GM23248 (cell line): ENCODE results near the gene NFIX. TPM values are rescaled to one million over a fixed set of nuclear protein-coding genes. Genes with fewer than 3 reads are reported as not detected.
A peak's percentile ranks its signal among the peaks of the same experiment; 100 is the strongest.

ENCODE experiments used
- DNase-seq: peaks from one replicate; pipeline ENCODE4 v3.0.0-alpha.2; 2015
- H2AFZ ChIP-seq: fragments of 200-600 bp; sonication (generic); 2 replicates; pipeline ENCODE4 v1.6.1; 2016; ENCODE audit warnings: antibody characterized with exemption
- H3F3A ChIP-seq: fragments of 200-600 bp; sonication (generic); 2 replicates; pipeline ENCODE4 v1.6.1; 2016; ENCODE audit warnings: mild to moderate bottlenecking, antibody characterized with exemption, mixed run types; ENCODE audit not compliant: insufficient read depth
- H3K27ac ChIP-seq: fragments of 200-600 bp; sonication (generic); 2 replicates; pipeline ENCODE4 v1.5.1; 2016; ENCODE audit warnings: mild to moderate bottlenecking
- H3K27me3 ChIP-seq: fragments of 200-600 bp; sonication (generic); replicated peaks from 2 replicates; pipeline ENCODE4 v1.6.1; 2016; ENCODE audit warnings: mild to moderate bottlenecking; ENCODE audit not compliant: insufficient read depth
- H3K36me3 ChIP-seq: fragments of 200-600 bp; sonication (generic); 2 replicates; pipeline ENCODE4 v1.6.1; 2016; ENCODE audit warnings: low read depth, mild to moderate bottlenecking
- H3K4me1 ChIP-seq: fragments of 200-600 bp; sonication (generic); 2 replicates; pipeline ENCODE4 v1.6.1; 2016; ENCODE audit warnings: mild to moderate bottlenecking; ENCODE audit not compliant: insufficient read depth
- H3K4me2 ChIP-seq: fragments of 200-600 bp; sonication (generic); one replicate; pipeline ENCODE4 v1.6.1; 2016; ENCODE audit warnings: mild to moderate bottlenecking; ENCODE audit not compliant: unreplicated experiment
- H3K4me3 ChIP-seq: fragments of 200-600 bp; sonication (generic); 2 replicates; pipeline ENCODE4 v1.5.1; 2016; ENCODE audit warnings: mild to moderate bottlenecking
- H3K79me2 ChIP-seq: fragments of 200-600 bp; sonication (generic); 2 replicates; pipeline ENCODE4 v1.6.1; 2016; ENCODE audit warnings: mild to moderate bottlenecking; ENCODE audit not compliant: insufficient read depth
- H3K9ac ChIP-seq: fragments of 200-600 bp; sonication (generic); 2 replicates; pipeline ENCODE4 v1.6.1; 2016; ENCODE audit warnings: mild to moderate bottlenecking
- H3K9me2 ChIP-seq: fragments of 200-600 bp; sonication (generic); 2 replicates; pipeline ENCODE4 v1.6.1; 2016; ENCODE audit warnings: mixed run types, mild to moderate bottlenecking, moderate library complexity; ENCODE audit not compliant: insufficient read depth
- H3K9me3 ChIP-seq: fragments of 200-600 bp; sonication (generic); one replicate; pipeline ENCODE4 v1.6.1; 2017; ENCODE audit warnings: low read depth
- H4K20me1 ChIP-seq: fragments of 200-600 bp; sonication (generic); 2 replicates; pipeline ENCODE4 v1.6.0; 2016; ENCODE audit not compliant: insufficient read depth
- EZH2 ChIP-seq: fragments of 200-600 bp; sonication (generic); IDR thresholded peaks from 2 replicates; pipeline ENCODE4 v1.6.1; 2018; ENCODE audit warnings: antibody characterized with exemption, mild to moderate bottlenecking; ENCODE audit not compliant: insufficient read depth, poor library complexity, severe bottlenecking
- EZH2phosphoT487 ChIP-seq: fragments of 200-600 bp; sonication (generic); IDR thresholded peaks from 2 replicates; pipeline ENCODE4 v1.6.1; 2018; ENCODE audit warnings: antibody characterized with exemption, moderate library complexity, mild to moderate bottlenecking, low read depth; ENCODE audit not compliant: insufficient read depth
- WGBS, 2 experiments: methylation state at CpG; one replicate each; pipeline ENCODE4 v1.1.6; 2015 to 2017; ENCODE audit warnings: low lambda C conversion rate in 2 of 2, low coverage in 1 of 2; ENCODE audit errors: missing lambda C conversion rate in 2 of 2; 5-methylcytosine and 5-hydroxymethylcytosine counted together
- in situ Hi-C: fragments of 300-500 bp; cut with MboI; formaldehyde crosslinking; loops from 2 replicates; pipeline ENCODE4 v1.15.0; 2020
- polyA plus RNA-seq: library from polyadenylated mRNA; unstranded; fragments of >200 nt; fragmentation: Nextera tagmentation; extraction: Ambion mirVana; gene quantifications from 2 replicates; pipeline ENCODE4 v1.2.1, GENCODE V29; 2016
- total RNA-seq: library from RNA; depleted of rRNA; stranded (reverse); fragments of >200 nt; shearing (Covaris generic); gene quantifications from 2 replicates; pipeline ENCODE4 v1.2.3, GENCODE V29; 2014

NFIX gene
- total and polyA plus RNA-seq, 2 experiments from 2014 or later, result 60.8 to 71.0 TPM

DNA sequence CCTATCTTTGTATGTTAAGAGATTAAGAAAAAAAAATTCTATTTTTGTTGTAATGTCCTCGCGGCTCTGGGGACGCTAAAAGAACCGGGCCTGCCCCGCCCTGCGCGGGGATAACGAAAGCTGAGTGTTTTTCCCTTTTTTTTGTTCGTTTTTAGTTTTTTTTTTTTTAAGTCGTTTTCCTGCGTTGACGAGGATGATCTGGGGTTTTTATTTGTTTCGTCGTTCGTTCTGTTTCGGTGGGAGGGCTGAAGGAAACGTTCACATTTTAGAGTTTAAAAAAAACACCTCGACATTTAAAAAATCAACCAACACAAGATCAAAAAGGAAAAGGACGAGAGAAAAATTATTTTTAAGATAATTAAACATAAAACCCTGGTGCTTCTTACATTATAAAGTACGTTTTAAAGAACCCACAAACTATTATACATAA is 101.8 kb downstream of the NFIX start:
- Histone ChIP-seq H3K79me2 (peaks cover 17% of the 10 kb centered on the region), H3K27me3 (no peaks in the 10 kb centered on the region), H3K27ac (no peak overlapping the region), H3K36me3 (peaks cover 3% of the 10 kb centered on the region; the same call in 1 of the 2 replicates), H3K4me2 (peak overlapping the region; percentile 19), H3K4me1 (peaks cover 12% of the 10 kb centered on the region), H3F3A (peaks cover 21% of the 10 kb centered on the region), H3K9me3 (no peaks in the 10 kb centered on the region), H3K4me3 (no peak overlapping the region), H2AFZ (no peak overlapping the region), H3K9me2 (no peaks in the 10 kb centered on the region), H4K20me1 (no peaks in the 10 kb centered on the region), H3K9ac (peak overlapping the region; percentile 36)
- in situ Hi-C loops, result loop anchor here (10.0 kb wide), 1 partner anchor 112 kb away; no protein-coding TSS in a partner anchor
- TF ChIP-seq EZH2, result no peak
- TF ChIP-seq EZH2phosphoT487, result no peak
- no peak for DNase-seq
- 28 to 37% methylated on average over 20 of the region's 20 CpGs for WGBS, 2 experiments

- Histone ChIP-seq H3K27me3 (no peaks in the 10 kb centered on the region), H3F3A (peaks cover 17% of the 10 kb centered on the region), H3K79me2 (peaks cover 17% of the 10 kb centered on the region), H3K4me1 (peaks cover 7% of the 10 kb centered on the region), H4K20me1 (no peaks in the 10 kb centered on the region), H2AFZ (no peak overlapping the region), H3K36me3 (peaks cover 3% of the 10 kb centered on the region; the same call in 1 of the 2 replicates), H3K27ac (no peak overlapping the region), H3K4me3 (no peak overlapping the region), H3K9me3 (no peaks in the 10 kb centered on the region), H3K4me2 (peak overlapping the region; percentile 19), H3K9ac (peak overlapping the region; percentile 36), H3K9me2 (no peaks in the 10 kb centered on the region)
- TF ChIP-seq EZH2phosphoT487, result no peak
- 13 to 27% methylated on average over 11 to 69 of the region's 69 CpGs for WGBS, 2 experiments
- peak; percentile 73 for DNase-seq
- in situ Hi-C loops, result loop anchor here (10.0 kb wide), 1 partner anchor 113 kb away; no protein-coding TSS in a partner anchor
Measured at GRCh38 chr19:13097463-13098258, 102.4 kb downstream of the NFIX start.

DNA sequence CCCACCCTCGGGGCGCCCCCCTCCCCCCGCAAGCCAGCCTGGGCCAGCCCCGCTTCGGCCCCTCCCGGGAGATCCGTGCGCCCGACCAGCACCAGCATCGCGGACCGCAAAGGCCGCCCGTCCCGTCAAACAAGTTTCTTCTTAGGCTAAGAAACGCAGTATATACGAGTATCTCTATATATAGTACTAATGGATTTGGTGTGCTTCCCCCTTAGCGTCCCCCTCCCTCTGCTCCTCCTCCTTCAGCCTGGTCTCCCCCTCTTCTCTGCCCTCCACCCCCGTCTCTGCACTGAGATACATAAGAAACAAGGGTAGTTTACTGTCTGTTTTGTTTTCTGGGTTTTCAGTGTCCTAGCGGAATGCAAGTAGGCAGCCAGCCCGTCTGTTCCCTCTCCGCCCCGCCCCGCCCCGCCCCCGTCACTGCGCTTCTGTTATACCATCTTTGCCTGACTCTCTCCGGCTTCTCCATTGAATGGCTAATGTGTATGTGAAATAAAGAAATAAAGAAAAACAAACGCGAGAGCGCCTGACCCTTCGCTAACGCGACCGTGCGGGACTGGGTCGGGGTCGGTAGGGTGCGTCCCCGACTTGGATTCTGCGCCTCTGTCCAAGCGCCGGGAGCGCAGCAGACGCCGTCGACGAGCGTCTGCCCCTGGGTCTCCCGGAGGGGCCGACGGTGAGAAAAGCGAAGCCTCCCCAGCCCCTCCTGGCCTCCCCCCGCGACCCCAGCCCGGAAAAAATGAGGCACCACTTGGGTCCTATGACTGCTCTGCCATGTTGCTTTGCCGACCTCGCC is 103.2 kb downstream of the NFIX start:
- Histone ChIP-seq H3K4me1 (peaks cover 7% of the 10 kb centered on the region), H3K9ac (peak overlapping the region; percentile 28; the same call in 1 of the 2 replicates), H3K4me3 (no peak overlapping the region), H3K9me2 (no peaks in the 10 kb centered on the region), H3K9me3 (no peaks in the 10 kb centered on the region), H3K27me3 (no peaks in the 10 kb centered on the region), H3K36me3 (peaks cover 3% of the 10 kb centered on the region; the same call in 1 of the 2 replicates), H3F3A (peaks cover 9% of the 10 kb centered on the region), H3K4me2 (no peak overlapping the region), H3K27ac (0 out of 2 replicates have a peak overlapping the region, but pooled peaks have one; percentile 18), H4K20me1 (no peaks in the 10 kb centered on the region), H3K79me2 (peaks cover 17% of the 10 kb centered on the region), H2AFZ (no peak overlapping the region)
- peak; percentile 77 for DNase-seq
- in situ Hi-C loops, result loop anchor here (10.0 kb wide), 1 partner anchor 114 kb away; no protein-coding TSS in a partner anchor
- TF ChIP-seq EZH2 (no peak), EZH2phosphoT487 (no peak)
- 28 to 35% methylated on average over 45 to 58 of the region's 58 CpGs for WGBS, 2 experiments
